ENCODE results near the gene LRRC70.
"Not testable (repeated sequence)": the region's sequence is repeated elsewhere in the genome, so short reads cannot be mapped to it uniquely, and the experiment has no call there.

The LRRC70 gene, protein sequence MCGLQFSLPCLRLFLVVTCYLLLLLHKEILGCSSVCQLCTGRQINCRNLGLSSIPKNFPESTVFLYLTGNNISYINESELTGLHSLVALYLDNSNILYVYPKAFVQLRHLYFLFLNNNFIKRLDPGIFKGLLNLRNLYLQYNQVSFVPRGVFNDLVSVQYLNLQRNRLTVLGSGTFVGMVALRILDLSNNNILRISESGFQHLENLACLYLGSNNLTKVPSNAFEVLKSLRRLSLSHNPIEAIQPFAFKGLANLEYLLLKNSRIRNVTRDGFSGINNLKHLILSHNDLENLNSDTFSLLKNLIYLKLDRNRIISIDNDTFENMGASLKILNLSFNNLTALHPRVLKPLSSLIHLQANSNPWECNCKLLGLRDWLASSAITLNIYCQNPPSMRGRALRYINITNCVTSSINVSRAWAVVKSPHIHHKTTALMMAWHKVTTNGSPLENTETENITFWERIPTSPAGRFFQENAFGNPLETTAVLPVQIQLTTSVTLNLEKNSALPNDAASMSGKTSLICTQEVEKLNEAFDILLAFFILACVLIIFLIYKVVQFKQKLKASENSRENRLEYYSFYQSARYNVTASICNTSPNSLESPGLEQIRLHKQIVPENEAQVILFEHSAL

DNA sequence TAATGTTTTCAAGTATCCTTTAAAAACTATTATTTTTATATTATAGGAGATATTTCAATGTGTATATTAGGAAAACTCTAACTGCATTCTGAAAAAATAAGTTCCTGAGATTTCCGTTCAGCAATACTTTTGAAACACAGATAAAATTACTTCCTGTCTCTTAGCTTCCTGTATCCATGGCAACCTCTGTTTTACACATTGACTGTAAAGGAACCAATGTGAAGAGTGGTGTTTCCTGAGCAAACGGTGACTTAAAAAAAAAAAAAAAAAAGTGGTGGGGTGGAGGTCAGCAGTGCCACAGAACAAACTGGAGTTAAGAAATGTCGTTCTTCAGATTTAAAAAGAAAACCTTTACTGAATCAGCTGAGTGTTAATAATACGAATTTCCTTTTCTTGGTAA lies at the start of gene LRRC70:
Gene LRRC70, plus strand, starts transcription at position 280 of the 400 bp plus-strand sequence. CDS start 620 bp downstream, outside the sequence.
- DNase-seq = peak; percentile 65

DNA sequence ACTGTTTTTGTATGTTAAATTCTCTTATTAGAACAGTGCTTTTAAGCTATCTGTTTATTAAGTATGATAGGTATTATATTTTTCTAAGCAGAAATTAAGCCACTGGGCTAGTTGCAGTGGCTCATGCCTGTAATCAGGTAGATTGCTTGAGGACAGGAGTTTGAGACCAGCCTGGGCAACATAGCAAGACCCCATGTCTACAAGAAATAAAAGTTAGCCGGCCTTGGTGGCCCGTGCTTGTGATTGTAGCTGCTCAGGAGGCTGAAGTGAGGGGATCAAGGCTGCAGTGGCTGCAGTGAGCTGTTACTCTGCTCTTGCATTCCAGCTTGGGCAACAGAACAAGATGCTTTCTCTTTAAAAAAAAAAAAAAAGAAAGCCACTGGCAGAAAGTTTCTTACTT lies 45.0 kb upstream of the LRRC70 start:
- no peak for DNase-seq

DNA sequence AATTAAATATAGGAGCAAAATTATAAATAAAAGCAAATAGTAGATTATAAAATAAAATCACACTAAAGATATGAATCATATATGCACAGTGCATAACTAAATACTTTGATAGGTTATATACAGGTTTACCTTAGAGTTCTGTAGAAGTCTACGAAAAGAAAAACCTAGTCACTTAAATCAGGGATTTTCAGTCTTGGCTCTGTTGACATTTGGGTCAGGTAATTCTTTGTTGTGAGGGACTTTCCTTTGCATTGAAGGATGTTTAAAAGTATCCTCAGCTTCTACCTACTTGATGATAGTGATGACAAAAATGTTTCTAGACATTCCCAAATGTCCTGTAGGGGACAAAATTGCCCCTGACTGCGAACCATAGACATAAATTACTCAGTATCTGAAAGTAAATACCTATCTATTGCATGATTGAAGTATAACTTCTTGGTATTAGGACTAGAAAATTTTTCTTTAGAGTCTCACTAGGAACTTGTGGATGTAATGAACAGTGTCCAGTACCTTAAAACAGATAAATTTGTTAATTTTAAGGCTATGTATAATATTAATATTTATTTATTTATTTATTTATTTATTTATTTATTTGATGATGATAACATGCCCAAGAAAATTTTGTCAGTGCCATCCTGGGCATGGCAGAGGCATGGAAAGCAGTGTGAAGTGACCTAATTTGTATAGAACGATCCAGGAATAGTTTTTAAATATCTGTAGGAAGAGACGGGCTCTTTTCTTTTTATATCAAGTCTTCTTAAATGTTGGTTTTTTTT lies 44.0 kb upstream of the LRRC70 start:
- DNase-seq = no peak

DNA sequence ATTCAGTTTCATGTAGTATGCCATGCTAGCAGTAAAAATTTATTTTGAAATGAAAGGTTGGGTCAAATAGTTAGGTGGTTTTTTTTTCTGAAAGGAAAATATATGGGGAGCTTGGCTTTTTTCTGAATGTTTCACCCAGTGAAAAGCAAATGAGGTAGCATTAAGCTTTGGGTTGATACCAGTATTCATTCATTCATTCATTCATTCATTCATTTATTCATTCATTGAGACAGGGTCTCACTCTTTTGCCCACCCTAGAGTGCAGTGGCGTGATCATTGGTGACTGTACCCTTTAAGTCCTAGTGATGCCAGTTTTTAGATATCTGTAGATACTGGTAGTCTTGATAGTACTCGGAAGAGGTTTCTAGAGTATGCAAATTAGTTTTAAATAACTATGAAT lies 42.4 kb upstream of the LRRC70 start:
- no peak for DNase-seq

DNA sequence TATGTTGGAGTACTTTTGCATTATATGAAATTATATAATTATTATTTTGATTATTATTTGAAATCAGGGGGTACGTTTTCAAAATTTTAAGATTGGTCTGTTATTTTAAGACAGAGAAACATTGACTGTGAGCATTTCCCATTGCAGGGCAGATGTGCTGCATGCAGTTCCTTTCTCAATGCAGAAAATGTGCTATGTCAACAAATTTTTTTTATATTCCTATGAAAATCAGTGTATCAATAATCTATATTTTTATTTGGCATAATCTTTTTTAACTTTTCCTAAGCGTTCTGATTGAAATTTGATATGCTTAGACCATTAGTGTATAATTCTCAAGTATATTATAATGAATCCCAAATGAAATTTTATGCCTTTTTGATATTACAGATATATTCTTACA lies 41.8 kb upstream of the LRRC70 start:
- no peak for DNase-seq

DNA sequence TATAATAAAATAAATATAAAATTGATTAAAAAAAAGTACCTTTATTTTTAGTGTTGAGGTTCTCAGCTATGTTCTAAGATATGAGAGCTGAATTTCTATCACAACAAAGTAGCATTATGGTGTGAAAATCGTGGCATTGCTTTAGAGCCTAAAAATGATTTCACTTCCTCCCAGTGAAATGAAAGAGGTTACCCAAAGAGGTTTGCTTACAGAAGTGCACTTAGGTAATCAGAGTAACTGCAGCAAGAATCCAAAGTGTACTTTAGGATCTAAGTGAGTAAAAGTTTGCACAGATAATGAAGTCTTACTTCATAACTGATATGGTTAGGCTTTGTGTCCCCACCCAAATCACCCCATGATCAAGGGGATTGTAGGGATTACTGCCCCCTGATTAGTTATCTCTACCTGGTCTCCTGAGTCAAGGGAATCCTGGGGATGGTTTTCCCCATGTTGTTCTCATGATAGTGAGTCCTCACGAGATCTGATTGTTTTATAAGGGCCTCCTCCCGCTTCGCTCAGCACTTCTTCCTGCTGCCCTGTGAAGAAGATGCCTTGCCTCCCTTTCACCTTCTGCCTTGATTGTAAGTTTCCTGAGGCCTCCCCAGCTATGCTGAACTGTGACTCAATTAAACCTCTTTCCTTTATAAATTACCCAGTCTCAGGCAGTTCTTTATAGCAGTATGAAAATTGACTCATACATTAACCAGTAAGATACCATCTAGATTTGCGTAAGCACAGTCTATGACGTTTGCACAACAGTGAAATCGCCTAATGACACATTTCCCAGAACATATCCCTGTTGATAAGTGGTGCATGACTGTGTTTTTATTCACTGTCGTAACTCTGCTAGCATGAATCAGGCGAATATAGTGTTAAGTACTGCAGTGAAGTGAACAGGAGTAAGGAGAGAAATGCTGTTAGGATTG lies 40.3 kb upstream of the LRRC70 start:
- no peak for DNase-seq

DNA sequence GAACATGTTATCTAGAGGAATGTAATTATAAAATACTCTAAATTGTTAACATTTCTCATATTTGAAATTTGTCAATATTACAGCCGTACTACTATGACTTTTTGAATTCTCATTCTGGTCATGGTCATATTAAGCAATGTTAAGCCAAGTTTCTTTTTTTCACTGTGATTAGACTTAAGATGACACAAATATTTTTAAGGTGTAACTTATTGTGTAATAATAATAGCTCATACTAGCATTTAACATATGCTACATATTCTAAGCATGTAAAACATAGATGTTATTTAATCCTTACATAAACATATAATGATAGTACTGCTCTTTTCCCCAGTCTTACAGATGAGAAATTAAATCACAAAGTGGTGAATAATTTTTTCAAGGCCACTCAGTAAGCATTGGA lies 35.9 kb upstream of the LRRC70 start:
- no peak for DNase-seq

DNA sequence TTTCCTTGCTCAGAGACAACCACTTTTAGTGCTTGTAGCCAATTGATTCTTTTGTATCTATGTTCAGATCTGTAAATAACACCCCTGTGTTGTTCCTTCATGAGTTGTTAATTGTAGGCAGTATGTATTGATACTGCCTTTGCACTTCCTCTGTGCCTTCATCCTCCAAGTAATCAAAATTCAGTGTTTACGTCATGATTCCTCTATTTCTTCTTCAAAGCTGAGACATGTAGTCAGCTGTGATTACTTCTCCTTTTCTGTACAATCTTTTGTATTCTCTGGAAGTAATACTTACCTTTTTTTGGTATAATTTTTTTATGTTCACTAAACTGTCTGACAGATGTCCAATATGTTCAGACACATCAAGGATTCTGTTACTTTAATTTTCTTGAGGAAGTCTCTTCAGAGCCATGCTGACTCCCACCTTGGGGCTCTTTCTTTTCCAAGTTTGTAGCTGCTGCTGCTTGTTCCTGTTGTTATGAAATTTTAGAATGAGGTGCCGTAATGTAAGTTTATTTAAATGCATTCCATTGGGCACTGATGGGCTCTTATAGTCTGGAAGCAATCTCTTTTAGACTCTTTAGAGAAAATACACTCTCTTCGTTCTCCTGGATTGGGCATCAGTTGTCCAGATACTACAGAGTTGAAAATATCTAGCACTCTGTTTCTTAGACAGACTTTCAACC lies 30.5 kb upstream of the LRRC70 start:
- DNase-seq = no peak

DNA sequence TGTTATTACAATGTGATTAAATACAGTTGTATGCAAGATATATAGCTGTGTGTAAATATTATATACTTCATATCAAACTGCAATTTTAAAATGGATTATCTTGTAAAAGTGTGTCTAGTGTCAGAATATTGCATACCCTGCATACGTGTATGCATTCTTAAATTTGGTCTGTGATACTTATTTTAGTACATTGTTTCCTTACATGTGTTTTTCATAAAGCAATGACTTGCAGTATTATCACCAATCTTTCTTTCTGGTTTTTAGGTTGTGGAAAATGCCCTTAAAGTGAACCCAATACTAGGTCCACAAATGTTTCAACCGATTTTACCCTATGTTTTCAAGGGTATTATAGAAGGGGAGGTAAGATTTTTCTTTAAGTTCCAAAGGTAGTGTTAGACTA lies 28.5 kb upstream of the LRRC70 start:
- DNase-seq = no peak

DNA sequence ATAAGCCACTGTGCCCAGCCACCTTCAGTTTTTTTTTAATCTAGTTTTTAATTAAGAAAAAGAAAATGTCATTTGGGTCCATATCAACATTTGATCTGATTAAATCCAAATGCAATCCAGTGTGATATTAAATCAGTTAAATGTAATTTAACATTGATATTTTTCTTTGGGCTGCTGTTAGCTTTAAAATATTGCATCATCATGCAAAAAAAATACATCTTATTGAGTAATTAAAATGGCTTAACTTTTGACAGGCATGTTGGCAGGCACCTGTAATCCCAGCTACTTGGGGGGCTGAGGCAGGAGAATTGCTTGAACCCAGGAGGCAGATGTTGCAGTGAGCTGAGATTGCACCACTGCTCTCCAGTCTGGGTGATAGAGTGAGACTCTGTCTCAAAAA lies 22.7 kb upstream of the LRRC70 start:
- no peak for DNase-seq

DNA sequence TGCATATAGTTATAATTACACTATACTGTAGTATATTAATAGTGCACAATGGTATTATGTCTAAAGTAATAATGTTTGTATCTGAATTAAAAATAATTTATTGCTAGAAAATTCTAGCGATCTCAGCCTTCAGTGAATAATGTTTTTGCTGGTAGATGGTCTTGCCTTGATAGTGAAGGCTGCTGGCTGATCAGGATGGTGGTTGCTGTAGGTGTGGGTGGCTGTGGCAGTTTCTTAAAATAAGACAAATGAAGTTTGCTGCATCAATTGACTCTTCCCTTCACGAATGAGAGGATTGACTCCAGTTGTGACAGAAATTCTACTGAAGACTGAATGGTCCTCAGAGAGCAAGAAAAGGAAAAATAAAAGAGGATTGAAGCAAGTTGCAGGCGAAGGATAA lies 19.7 kb upstream of the LRRC70 start:
- DNase-seq = no peak

DNA sequence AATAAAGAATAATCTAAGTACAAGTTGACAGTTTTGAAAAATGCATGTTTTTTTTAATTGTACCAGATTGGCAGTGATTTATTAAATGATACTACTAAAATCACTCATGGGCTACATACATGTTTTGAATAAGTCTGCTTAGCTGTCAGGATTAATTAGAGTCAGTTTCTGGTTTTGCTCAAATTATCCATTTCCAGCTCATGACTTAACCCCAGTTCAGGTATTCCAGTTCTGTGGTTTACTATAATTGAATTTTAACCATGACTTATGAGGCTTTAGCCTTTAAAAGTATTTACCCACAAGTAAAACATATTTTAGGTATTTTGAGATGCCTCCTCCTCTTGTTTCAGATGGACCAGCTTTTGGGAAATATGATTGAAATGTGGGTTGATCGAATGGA lies 17.8 kb upstream of the LRRC70 start:
- no peak for DNase-seq

DNA sequence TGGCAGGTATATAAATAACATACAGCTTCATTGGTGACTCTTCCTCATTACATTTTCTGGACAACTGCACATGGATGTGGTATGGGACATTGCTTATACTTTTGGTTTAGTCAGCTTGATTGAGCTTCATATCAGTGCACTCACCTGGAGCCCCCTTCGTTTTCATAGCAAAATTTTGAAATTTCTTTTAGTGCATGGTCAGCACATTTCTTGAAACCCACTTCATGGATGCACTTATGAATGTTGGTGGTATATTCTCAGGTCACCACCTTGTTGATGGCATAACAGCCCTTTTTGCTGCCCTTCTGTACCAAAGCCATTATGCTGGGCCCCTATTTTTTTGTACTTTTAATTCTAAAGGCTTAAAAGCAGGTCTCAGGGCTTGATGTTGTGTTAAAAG lies 16.7 kb upstream of the LRRC70 start:
- DNase-seq = no peak

DNA sequence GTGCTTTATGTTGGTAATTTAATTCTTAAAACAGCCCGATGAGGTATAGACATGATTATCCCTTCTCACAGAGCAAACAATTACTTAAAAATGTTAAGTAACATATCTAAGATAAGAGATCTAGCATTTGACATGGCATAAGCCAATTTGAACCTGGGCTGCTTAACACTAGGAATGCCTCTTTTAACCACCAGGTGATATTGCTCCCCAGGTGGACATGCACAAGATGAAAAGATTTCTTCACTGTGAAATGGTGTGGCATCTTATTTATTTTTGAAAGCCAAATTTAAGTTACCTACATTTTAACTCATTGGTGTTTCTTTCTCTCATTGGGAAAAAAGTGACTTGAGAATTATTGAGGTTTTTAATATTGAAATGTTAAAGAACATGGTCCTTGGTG lies 15.8 kb upstream of the LRRC70 start:
- no peak for DNase-seq

DNA sequence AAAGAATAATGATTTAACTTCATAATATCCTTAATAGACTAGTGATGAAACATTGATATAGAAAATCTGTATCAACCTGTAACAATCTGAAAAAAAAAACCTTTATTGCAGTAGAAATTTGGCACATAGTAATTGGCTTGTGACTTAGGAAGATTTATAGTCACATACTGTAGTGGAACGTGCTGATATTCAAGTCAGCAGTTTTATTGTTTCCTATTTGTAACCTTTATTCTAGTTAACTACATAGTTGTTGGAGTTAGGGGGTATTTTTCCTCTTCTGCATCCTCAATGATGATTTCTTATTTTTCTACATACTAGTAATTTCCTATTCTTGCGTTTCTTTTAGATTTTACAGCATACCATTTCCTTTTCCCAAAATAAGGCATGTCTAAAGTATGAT lies 14.5 kb upstream of the LRRC70 start:
- DNase-seq = no peak

DNA sequence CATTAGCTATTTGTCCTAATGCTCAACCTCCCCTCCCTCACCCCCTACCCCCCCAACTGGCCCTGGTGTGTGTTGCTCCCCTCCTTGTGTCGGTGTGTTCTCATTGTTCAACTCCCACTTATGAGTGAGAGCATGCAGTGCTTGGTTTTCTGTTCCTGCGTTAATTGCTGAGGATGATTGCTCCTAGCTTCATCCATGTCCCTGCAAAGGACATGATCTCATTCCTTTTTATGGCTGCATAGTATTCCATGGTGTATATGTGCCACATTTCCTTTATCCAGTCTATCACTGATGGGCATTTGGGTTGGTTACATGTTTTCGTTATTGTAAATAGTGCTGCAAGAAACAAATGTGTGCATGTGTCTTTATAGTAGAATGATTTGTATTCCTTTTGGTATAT lies 12.9 kb upstream of the LRRC70 start:
- DNase-seq = not testable (repeated sequence)

DNA sequence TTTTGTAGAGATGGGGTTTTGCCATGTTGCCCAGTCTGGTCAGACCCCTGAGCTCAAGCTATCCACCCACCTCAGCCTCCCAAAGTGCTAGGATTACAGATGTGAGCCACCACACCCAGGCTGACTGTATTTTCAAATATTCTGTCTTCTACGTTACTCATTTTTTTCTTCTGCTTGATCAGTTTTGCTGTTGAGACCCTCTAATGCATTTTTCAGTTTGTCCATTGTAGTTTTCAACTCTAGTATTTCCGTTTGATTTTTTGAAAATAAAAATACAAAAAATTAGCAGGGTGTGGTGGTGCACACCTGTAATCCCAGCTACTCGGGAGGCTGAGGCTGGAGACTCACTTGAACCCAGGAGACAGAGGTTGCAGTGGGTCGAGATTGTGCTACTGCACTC lies 10.5 kb upstream of the LRRC70 start:
- DNase-seq = no peak

DNA sequence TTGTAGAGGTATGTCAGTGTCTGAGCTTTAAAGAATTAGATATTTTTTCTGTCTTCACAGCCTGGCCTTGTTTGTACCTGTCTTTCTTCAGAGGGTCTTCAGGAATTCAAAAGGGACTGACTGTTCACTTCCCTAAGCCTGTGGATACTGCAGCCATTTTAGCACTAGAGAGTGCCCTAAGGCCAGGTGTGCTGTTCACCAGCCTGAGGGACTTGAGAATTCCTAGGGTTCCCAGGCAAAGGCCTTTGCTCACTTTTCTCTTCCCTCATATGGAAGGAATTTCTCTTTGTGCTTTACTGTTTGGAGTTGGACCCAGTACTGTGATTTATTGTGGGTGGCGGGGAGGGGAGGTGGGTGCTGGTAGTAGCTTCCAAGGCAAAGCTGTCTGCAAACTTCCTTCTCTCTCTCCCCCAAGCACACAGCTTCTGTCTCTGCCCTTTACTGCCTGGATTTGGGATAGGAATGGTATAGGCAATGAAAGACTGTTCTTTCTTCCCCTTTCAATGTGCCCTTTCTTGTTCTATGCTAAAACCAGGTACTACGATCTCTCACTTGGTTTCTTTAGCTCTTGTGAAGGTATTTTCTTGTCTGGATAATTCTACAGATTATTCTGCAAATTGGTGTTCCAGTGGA lies 9.7 kb upstream of the LRRC70 start:
- no peak for DNase-seq

DNA sequence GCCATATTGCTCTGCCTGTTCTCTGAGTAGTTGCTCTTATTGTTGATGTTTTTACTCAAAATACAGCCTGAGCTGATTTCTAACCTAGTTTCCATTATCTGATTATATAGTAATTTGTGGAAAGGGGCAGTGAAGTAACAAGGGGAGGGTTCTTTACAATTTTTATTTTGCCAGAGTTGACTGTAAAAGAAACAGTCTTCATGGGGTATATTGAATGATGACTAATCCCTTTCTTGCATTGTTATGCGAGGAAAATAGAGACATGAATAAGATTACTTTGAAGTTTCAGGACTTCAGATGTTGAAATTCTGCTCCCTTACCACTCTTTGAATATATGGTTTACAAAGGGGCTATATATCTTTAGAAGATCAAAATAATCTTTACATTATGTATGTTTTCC lies 9.1 kb upstream of the LRRC70 start:
- DNase-seq = no peak

DNA sequence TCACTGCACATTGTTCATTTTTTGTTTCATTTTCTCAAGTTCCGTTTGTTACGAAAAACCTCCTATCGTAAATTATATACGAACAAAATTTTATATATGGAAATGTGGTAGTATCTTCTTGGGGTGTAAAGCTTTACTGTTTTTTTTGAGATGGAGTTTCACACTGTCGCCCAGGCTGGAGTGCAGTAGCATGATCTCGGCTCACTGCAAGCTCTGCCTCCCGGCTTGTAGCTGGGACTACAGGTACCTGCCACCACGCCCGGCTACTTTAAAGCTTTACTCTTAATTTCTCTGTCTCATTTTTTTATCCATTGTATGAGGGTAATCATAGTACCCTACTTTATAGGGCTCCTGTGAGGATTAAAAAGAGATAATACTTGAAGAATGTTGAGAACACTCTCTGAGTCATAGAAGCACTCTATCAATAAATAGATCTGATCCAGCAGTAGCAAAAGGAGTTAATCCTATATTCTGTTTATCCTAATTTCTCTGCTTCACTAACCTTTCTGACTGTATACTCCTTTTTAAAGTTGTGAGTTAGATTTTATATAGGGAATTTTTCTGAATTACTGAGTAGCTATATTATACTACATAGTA lies 5.6 kb upstream of the LRRC70 start:
- no peak for DNase-seq

DNA sequence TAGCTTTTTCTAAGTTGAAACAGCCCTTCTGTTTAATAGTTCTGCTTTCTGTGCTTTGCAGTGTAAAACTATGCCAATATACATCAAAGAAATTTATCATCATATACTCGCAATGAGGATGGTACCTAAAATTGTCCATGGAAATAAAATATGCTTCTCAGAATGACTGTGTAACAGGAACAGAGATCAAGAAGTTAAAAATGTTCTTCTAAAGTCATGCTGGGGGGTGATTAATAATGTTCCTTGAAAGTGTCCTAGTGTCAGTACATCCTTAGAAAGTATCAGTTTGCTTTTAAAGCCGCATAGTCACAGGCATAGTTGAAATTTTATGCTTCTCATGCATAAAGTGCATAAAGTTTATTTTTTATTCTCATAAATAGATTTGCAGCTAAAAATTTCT lies 4.0 kb upstream of the LRRC70 start:
- DNase-seq = no peak

Measured in GDM1 (cell line).